Measurements from ENCODE around the gene KIF5C.

GRCh38 chr2:148981781-148982180 lies 106.8 kb downstream of the KIF5C start:
- TF ChIP-seq ZNF792 (CRISPR knock-in tag; IDR thresholded peaks at IDR 0.05) (no peak), POLR2A (IDR thresholded peaks at IDR 0.05; ENCODE audit: insufficient read depth in 1 of 2, low read depth in 2 of 2, low read length in 2 of 2) (no peak), CBX5 (CRISPR knock-in tag; IDR thresholded peaks at IDR 0.05; ENCODE audit: borderline replicate concordance) (no peak), MTA3 (CRISPR knock-in tag; IDR thresholded peaks at IDR 0.05) (no peak), RORA (CRISPR knock-in tag; IDR thresholded peaks at IDR 0.05) (no peak), ZNF18 (CRISPR knock-in tag; IDR thresholded peaks at IDR 0.05; ENCODE audit: insufficient replicate concordance) (no peak), BHLHE40 (IDR thresholded peaks at IDR 0.05; ENCODE audit: low read length) (no peak), EZH2 (conservative IDR thresholded peaks at IDR 0.05; ENCODE audit: low read depth, low read length) (no peak), SETDB1 (CRISPR knock-in tag; IDR thresholded peaks at IDR 0.05; ENCODE audit: borderline replicate concordance) (no peak), ZBTB46 (CRISPR knock-in tag; IDR thresholded peaks at IDR 0.05; ENCODE audit: borderline replicate concordance) (no peak)
